ENCODE data around the gene SRPK1.

- TF ChIP-seq ZFP30 (CRISPR knock-in tag; IDR thresholded peaks at IDR 0.05) (no peak), TOX (CRISPR knock-in tag; IDR thresholded peaks at IDR 0.05; ENCODE audit: borderline replicate concordance) (no peak), RARB (CRISPR knock-in tag; IDR thresholded peaks at IDR 0.05) (no peak), ZNF70 (CRISPR knock-in tag; IDR thresholded peaks at IDR 0.05) (no peak), BACH2 (CRISPR knock-in tag; IDR thresholded peaks at IDR 0.05; ENCODE audit: borderline replicate concordance) (no peak), CSDC2 (CRISPR knock-in tag; IDR thresholded peaks at IDR 0.05) (no peak), TCF4 (CRISPR knock-in tag; IDR thresholded peaks at IDR 0.05; ENCODE audit: borderline replicate concordance) (no peak), ZC3H10 (CRISPR knock-in tag; IDR thresholded peaks at IDR 0.05) (no peak), ISL1 (CRISPR knock-in tag; IDR thresholded peaks at IDR 0.05) (no peak), CREB5 (CRISPR knock-in tag; IDR thresholded peaks at IDR 0.05; ENCODE audit: low read depth) (no peak), ARNTL (CRISPR knock-in tag; IDR thresholded peaks at IDR 0.05; ENCODE audit: borderline replicate concordance, low read depth) (no peak), ZNF565 (CRISPR knock-in tag; conservative IDR thresholded peaks at IDR 0.05; ENCODE audit: low read depth) (no peak)
- TF ChIP-seq, protein P1, sequence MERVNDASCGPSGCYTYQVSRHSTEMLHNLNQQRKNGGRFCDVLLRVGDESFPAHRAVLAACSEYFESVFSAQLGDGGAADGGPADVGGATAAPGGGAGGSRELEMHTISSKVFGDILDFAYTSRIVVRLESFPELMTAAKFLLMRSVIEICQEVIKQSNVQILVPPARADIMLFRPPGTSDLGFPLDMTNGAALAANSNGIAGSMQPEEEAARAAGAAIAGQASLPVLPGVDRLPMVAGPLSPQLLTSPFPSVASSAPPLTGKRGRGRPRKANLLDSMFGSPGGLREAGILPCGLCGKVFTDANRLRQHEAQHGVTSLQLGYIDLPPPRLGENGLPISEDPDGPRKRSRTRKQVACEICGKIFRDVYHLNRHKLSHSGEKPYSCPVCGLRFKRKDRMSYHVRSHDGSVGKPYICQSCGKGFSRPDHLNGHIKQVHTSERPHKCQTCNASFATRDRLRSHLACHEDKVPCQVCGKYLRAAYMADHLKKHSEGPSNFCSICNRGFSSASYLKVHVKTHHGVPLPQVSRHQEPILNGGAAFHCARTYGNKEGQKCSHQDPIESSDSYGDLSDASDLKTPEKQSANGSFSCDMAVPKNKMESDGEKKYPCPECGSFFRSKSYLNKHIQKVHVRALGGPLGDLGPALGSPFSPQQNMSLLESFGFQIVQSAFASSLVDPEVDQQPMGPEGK (CRISPR knock-in tag; IDR thresholded peaks at IDR 0.05; ENCODE audit: borderline replicate concordance) = no peak
- TF ChIP-seq, protein P2, sequence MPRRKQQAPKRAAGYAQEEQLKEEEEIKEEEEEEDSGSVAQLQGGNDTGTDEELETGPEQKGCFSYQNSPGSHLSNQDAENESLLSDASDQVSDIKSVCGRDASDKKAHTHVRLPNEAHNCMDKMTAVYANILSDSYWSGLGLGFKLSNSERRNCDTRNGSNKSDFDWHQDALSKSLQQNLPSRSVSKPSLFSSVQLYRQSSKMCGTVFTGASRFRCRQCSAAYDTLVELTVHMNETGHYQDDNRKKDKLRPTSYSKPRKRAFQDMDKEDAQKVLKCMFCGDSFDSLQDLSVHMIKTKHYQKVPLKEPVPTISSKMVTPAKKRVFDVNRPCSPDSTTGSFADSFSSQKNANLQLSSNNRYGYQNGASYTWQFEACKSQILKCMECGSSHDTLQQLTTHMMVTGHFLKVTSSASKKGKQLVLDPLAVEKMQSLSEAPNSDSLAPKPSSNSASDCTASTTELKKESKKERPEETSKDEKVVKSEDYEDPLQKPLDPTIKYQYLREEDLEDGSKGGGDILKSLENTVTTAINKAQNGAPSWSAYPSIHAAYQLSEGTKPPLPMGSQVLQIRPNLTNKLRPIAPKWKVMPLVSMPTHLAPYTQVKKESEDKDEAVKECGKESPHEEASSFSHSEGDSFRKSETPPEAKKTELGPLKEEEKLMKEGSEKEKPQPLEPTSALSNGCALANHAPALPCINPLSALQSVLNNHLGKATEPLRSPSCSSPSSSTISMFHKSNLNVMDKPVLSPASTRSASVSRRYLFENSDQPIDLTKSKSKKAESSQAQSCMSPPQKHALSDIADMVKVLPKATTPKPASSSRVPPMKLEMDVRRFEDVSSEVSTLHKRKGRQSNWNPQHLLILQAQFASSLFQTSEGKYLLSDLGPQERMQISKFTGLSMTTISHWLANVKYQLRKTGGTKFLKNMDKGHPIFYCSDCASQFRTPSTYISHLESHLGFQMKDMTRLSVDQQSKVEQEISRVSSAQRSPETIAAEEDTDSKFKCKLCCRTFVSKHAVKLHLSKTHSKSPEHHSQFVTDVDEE (CRISPR knock-in tag; IDR thresholded peaks at IDR 0.05) = no peak
Measured at GRCh38 chr6:35925961-35926360, 5.1 kb upstream of the SRPK1 start.
